Skeletal muscle cell (primary cell): Measurements from ENCODE around the gene HGD.
A peak's percentile ranks its signal among the peaks of the same experiment; 100 is the strongest.
"Not testable (repeated sequence)": the region's sequence is repeated elsewhere in the genome, so short reads cannot be mapped to it uniquely, and the experiment has no call there.

ENCODE experiments used
- DNase-seq: peaks from one replicate; pipeline ENCODE4 v3.0.0-alpha.2; 2010; ENCODE audit warnings: low read depth
- H3K4me3 ChIP-seq: 2 replicates; pipeline ENCODE4 v1.5.1; 2011; ENCODE audit warnings: low read depth, mild to moderate bottlenecking, control low read depth, low read length, moderate library complexity

HGD gene

DNA sequence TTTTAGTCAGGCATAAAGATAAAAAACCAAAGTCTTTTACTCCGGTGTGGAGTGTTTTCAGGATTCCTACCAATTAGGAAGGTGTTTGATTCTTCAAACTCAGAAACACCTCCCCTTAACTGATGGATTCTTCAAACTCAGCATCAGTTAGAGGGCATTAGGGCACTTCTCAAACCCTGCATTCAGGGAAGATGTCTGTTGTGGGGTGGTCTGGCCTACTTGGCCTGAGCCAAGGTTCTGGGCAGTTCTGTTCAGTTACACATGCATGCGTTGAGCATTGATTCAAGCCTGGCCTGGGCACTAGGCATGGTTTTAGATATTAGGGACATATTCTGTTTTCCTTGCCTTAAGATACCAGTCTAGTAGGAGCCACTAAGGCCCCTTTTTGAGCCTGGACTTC, 1.0 kb downstream of the HGD start:
- no peak for DNase-seq
- H3K4me3 ChIP-seq: no peak overlapping the region

DNA sequence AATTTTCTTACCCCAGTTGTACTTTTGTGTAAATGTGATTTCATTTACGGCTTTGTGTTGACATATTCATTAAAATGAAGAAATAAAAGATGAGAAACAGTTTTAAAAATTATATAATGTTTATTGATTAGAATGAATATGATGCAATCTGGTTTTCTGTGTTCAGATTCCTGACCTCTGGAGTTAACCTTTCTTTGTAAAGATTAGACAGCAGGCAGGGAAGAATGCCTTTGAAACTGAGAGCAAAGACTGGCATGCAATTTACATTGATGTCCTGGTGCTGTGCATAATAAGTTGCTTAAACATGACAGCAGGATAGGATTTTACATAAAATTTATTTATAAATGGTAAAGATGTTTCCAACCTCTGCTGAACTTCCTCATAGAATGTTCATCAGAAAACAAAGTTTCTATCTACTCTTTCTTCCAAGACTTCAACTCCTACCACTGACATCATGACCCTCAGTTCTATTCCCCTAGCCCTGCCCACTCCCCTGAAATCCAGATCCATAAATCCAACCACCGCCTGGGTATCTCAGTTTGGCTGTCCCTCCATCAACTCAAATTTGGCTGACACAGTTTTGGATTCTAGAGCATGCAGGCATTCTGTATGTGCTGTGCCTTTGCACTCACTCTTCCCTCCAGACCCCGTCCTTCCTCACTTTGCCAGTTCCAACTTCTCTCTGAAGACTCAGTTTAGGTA, 1.7 kb downstream of the HGD start:
- no peak for DNase-seq
- no peak overlapping the region for H3K4me3 ChIP-seq

DNA sequence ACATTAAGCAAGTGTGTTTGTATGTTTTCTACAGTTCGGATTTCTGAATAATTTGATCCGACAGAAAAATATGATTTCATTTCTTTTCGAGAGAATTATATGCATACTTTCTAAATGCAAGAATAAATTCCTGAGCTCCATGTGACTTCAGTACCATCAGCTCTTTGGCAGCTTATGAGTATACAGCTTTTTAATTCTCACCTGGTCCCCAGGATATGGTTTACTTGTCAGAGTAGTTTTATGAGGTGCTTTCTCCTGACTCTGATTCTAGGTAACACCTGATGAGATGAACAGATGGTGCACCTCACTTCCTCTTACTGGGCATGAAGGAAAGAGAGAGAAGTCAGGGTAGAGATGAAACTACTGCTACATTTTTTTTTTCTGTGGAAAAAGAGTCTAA, 3.1 kb downstream of the HGD start:
- no peak for DNase-seq
- H3K4me3 ChIP-seq: no peak overlapping the region

DNA sequence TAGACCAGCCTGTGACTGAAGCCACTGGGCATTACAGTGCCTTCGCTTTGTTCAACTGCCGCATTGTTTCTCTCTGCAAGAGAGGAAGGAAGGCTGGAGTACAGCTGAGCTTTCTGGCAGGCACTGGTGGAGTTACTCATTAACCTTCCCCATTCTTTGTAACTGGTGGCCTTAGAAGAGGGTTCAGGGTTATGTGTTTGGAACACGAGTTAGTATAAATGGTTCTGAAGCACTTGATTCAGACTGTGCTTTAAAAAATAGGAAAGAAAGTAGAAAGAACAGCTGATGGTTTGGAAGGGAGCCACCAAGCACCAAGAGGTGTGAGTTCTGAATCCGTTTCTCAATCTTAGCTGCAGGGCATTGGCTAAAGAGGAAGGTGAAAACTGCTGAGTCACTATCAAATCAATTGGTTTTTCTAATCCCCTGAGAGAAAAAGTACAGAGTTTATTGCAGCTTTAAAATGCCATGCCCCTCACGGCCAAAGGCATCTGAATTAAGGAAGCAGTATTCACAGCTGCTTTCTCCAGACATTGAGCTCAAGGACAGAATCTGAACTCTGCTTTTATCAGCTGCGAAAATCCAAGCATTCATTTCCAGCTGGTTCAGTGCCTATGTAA, 3.6 kb downstream of the HGD start:
- H3K4me3 ChIP-seq: peak overlapping the region; percentile 10
- peak; percentile 90 for DNase-seq

DNA sequence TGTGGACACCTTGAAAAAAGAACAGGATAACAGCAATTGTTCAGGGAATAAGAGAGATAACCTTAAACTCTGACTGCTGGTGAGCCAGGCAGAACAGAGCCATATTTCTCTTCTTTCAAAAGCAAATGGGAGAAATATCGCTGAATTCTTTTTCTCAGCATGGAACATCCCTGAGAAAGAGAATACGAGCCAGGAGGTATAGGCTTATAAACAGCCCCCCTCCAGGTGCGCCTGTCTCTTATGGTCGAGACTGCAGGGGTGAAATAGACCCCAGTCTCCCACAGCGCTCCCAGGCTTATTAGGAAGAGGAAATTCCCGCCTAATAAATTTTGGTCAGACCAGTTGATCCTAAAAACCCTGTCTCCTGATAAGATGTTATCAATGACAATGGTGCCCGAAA, 4.8 kb downstream of the HGD start:
- DNase-seq, H3K4me3 ChIP-seq: not testable (repeated sequence)

DNA sequence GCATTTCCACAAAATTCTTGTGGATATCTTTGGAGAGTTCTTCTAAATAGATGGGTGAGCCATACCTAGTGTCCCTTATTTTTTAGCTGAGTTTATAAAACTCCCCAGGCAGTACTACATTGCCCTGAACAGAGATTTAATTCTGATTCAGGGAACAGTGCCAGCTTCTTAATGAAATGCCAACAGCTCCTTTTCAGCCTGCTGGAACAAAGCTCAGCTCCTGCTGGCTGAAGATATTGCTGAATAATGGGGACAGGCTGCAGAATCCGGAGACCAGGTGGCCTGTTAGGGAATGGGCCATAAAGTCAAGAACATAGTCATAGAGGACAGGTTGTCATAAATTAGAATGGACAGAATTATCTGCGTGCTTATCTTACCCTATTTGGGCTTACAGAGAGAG, 8.9 kb downstream of the HGD start:
- no peak overlapping the region for H3K4me3 ChIP-seq
- DNase-seq: no peak

DNA sequence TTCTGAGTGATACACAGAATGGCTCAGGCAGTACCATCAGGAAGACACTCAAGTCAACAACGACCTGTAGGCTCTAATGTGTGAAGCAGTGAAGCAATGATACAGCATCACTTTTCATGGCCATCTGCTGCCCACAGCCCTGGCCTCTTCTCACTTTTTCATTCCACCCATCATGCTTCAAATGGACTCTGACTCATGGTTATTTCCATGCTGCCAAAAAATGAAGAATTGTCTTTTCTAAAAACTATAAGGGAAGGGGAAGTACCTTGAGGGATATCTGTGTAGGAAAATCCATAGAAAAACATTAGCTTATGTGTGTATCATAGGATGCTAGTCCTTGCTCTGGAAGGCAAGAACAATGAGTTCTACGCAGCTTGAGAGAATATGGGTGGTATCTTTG, 11.5 kb downstream of the HGD start:
- H3K4me3 ChIP-seq: no peak overlapping the region
- no peak for DNase-seq

DNA sequence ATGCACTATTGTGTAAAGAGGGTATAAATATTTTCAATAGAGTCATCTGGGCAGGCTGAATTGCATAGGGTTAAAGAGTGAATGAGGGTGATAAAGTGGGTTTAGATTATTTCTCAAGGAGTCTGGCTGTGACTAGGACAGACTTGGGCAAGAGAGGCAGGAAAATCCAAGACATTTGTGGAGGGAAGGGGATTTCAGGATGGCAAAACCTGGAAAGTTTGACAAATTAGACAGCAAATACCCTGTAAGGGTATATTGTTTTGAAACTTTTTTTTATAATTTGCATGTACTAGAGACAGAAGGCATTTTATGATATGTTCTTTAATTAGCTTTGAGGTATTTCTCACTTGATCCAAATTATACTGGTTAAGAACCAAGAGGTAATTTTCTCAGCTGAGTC, 17.1 kb downstream of the HGD start:
- DNase-seq: no peak
- H3K4me3 ChIP-seq: no peak overlapping the region

DNA sequence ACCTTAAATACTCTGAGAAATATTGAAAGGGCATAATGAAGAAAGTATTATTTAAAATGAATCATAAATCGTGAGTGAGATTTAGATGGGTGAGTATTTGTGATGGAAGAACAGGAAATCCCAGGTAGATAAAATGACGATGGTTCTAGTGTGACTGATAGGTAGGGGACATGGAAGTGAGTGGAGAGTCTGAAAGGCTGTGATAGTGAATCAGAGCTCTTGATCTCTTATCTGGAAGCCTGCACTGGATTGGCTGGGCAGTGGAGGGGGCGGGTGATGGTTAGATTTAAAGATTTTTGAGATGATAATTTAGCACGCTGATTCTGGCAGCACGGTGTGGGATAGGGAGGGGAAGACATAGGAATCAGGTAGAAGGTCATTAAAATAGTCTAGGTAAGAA, 20.1 kb downstream of the HGD start:
- DNase-seq: no peak
- no peak overlapping the region for H3K4me3 ChIP-seq

DNA sequence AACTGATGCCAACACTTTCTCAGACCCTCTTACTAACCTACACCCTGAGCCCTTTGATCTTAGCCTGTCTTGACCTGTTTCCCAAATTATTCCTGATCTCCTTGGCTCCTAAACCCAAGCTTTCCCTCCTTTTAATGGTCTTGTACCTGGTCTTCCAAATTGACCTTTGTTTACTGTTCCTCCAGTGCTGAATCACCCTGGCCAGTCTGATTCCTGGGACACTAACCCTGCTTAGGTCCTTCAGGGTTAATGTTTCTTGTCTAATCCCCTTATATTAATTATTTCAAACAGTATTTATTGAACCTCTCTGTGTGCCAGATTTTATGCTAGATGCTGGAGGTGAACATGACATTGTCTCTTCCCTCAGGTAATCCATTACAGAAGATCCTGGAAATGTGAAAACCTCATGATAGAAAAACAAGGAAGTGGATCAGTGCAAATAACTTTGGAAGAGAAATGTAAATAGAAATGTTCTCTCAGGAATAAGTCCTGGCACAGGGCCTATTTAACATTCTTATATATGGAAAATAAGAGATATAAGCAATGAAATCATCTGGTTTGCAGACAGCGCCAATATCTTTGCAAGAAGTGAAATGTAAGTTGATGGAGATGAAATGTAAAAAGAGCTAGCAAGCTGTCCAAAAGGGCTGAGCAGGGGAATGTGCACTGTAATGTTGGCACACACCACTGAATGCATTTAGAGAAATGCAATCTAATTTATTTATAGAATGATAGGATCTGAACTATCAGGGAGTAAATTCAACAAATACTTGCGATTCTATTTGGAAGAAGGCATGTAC, 20.7 kb downstream of the HGD start:
- H3K4me3 ChIP-seq: no peak overlapping the region
- no peak for DNase-seq

DNA sequence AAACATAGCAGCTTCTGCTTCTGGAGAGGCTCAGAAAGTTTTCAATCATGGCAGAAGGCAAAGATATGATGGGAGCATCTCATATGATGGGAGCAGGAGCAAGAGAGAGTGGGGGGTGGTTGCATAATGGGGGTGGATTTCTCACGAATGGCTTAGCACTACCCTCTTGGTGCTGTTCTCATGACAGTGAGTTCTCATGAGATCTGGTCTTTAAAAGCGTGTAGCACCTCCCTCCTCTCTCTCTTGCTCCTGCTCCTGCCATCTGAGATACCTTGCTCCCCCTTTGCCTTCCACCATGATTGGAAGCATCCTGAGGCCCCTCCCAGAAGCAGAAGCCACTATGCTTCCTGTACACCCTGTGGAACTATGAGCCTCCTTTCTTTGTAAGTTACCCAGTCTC, 22.2 kb downstream of the HGD start:
- H3K4me3 ChIP-seq: no peak overlapping the region
- DNase-seq: no peak

DNA sequence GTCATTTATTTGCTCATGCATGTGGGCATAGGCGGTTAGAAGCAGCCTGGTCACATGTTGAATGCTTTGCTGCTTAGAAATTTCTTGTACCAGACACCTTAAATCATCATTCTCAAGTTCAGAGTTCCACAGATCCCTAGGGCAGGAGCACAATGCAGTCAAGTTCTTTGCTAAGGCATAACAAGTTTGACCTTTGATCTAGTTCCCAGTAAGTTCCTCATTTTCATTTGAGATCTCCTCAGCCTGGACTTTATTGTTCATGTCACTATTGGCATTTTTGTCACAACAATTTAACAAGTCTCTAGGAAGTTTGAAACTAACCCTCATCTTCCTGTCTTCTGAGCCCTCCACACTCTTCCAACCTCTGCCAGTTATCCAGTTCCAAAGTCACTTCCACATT, 22.8 kb downstream of the HGD start:
- no peak for DNase-seq
- H3K4me3 ChIP-seq: no peak overlapping the region

DNA sequence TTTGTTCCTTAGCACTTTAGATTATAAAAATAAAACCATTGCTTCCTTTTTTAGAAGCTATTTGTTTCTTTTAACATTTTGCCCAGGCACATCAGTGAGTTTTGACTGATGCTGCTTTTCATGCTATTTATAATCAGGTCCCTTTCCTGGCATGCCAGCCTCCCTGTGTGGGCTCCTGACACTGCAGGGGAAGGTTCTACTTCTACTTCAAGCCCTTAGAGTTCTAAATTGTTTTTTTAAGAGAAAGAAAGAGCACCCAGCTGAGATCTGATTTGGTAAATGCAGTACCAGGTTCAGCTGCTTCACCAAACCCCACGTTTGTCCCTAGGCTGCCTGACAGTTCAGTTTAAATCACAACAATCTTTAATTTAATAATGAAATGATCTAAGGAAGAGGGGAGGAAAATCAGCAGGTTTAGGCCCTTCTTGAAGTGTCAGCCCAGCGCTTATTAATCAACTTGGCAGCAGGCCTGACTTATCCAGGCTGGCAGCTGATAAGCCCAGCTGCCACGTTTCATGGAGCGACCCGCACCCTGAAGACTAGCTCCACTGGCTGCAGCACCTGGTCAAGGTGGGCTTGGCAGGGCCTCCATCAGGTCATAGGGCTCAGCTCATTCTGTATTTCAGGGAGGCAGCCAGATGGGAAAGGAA, 29.0 kb downstream of the HGD start:
- DNase-seq: no peak
- H3K4me3 ChIP-seq: no peak overlapping the region

DNA sequence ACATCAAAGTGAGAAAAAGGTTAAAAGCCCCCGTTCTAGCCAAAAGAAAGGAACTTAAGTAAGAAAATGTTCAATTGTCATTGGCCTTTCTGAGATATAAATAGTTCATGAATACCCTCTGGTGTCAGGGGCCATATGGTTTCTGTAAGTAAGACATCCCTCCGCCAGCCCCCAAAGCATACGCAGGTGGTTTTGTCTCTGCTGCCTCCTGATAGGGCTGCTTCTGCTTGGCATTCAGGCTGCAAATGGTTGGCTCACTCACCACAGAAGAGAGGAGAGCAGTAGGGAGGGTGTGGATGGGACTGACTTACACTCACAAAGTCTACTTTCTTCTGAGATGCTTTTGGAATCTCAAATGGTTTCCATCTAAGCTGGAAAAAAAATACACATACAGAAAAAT, 29.8 kb downstream of the HGD start:
- no peak overlapping the region for H3K4me3 ChIP-seq
- DNase-seq: no peak

DNA sequence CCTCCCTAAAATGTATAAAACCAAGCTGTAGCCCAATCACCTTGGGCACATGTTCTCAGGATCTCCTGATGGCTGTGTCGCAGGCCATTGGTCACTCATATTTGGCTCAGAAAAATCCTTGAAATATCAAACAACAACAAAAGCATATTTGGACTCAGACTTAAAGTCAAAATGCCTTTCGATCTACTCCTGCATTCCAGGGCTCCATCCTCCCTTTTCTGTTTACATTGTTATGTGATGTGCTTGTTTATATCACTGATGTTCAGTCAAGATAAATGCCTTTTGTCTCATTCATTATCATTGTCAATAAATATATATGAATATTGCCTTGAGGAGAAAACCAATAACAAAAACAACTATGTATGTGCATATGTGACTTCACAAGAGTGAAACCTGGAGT, 31.7 kb downstream of the HGD start:
- no peak overlapping the region for H3K4me3 ChIP-seq
- DNase-seq: no peak

DNA sequence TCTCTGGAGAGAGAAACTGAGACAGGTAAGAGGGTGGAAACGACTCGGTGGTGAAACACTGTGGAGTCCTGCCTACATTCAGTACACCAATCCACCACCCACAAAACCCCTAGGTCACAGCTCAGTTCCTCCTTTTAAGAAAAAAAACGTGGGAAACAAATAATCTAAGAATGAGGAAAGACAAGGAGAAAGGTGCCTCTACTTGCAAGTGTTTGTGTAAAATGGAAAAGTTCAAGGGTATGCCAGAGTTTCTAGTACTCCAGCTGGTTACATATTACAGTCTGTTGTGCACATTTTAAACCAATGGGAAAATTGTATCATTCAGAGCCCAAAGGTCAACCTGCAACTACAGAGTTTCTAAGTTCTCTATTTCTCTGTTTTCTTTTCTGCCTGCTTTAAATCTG, 32.2 kb downstream of the HGD start:
- DNase-seq: no peak
- no peak overlapping the region for H3K4me3 ChIP-seq

DNA sequence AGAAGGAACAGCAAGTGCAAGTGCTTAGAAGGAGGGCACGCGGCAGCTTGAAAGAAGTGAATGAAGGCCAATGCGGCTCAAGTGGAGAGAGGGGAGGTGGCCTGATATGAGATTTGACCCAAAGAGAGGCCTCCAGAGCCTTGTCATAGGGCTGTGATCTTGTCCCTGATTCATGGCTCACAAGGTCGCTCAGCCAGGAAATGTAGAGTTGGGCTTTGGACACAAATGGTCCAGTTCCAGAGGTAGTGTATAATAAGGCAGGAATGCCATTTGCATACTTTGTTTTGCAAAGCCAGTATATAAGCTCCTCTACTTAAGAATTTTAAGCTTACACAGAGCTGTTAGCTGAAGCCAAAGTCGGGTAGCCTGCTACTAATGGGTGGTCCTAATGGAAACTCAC, 33.7 kb downstream of the HGD start:
- DNase-seq: no peak
- no peak overlapping the region for H3K4me3 ChIP-seq

DNA sequence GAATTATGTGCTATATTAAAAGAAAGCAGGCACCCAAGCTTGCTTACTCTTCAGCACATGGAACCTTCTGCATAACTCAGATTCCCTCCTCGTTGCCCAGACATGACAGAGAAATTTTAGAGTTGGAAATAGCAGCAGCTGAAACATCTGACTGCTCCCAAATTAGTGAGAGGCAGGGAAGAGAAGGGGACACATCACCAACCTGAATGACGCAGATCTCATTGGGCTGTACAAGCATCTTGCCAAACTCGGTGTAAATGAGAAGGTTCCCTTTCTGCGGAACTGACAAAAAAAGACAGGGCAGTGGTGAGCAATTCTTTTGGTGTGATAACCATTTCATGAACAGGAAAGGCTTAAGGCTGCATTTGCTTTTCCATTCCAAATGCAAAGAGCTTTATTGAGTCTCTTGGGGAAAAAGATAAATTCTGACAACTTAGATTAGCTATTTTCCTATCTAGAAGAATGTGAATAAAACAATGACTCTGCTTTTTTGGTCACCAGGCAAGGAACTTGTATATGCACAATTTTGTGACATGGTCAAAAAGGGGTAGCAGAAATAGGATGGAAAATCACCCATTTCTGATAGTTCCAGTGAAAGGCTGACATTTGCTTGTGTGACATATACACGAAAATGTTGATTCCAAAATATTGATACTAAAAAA, 35.1 kb downstream of the HGD start:
- DNase-seq: no peak
- H3K4me3 ChIP-seq: no peak overlapping the region

DNA sequence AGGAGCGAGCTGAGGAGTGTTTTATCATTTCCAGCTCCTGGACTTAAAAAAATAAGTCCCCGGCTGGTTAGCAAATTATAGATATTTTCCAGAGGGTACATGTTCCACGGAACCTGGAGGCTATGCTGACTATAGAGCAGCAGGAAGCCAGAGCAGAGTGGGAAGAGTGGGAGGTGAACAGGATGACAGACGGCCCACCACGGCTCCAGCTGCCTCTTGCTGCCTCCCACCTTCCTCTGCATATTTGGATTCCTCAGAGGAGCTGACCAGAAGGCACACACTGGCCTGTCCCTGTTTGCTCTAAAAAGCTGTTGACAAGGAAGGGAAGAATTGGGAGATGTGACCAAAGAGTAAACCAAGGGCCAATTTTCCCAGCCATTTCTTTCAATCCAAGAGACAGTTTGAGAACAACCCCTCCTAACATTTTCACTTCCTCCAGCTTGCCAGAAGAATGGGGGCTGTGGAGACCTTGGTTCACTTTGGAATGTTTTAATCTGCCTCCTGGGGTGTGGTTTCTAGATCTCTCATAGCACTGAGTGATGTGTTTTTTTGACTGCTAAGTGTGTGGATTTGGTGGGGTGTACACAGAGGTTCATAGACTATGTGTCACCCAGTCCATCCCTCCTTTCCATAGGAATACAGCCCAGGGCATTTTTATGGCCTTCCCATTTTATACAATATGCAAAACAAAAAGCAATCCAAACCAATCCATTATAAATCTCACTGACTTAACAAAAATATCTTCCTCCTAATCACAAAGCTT, 36.8 kb downstream of the HGD start:
- no peak overlapping the region for H3K4me3 ChIP-seq
- DNase-seq: no peak
